ENCODE data around the gene CCN5.
"Not testable (repeated sequence)": the region's sequence is repeated elsewhere in the genome, so short reads cannot be mapped to it uniquely, and the experiment has no call there.

- TF ChIP-seq, protein P1, sequence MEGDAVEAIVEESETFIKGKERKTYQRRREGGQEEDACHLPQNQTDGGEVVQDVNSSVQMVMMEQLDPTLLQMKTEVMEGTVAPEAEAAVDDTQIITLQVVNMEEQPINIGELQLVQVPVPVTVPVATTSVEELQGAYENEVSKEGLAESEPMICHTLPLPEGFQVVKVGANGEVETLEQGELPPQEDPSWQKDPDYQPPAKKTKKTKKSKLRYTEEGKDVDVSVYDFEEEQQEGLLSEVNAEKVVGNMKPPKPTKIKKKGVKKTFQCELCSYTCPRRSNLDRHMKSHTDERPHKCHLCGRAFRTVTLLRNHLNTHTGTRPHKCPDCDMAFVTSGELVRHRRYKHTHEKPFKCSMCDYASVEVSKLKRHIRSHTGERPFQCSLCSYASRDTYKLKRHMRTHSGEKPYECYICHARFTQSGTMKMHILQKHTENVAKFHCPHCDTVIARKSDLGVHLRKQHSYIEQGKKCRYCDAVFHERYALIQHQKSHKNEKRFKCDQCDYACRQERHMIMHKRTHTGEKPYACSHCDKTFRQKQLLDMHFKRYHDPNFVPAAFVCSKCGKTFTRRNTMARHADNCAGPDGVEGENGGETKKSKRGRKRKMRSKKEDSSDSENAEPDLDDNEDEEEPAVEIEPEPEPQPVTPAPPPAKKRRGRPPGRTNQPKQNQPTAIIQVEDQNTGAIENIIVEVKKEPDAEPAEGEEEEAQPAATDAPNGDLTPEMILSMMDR (conservative IDR thresholded peaks at IDR 0.05): not testable (repeated sequence)
- TF ChIP-seq EZH2 (IDR thresholded peaks at IDR 0.05; ENCODE audit: low read depth): not testable (repeated sequence)
Observed at GRCh38 chr20:44763798-44764197, 48.6 kb downstream of the CCN5 start.

All from PC-9 (cell line).